HUES48 (cell line): ENCODE data around the gene ERICH6B.

Experiments
- H3K27ac ChIP-seq: one replicate; pipeline ENCODE4 v1.7.0; 2013; ENCODE audit warnings: low read depth, low read length, inconsistent platforms
- H3K27me3 ChIP-seq: 2 replicates; pipeline ENCODE4 v1.6.1; 2013; ENCODE audit warnings: mild to moderate bottlenecking, low read length; ENCODE audit not compliant: control insufficient read depth, insufficient read depth
- H3K36me3 ChIP-seq: 2 replicates; pipeline ENCODE4 v1.6.1; 2013; ENCODE audit warnings: low read length; ENCODE audit not compliant: control insufficient read depth, insufficient read depth
- H3K4me1 ChIP-seq: 2 replicates; pipeline ENCODE4 v1.6.1; 2013; ENCODE audit warnings: mild to moderate bottlenecking, low read length; ENCODE audit not compliant: control insufficient read depth, insufficient read depth
- H3K4me3 ChIP-seq: 2 replicates; pipeline ENCODE4 v1.5.1; 2013; ENCODE audit warnings: mild to moderate bottlenecking, low read depth, low read length
- H3K9ac ChIP-seq: 2 replicates; pipeline ENCODE4 v1.6.1; 2013; ENCODE audit warnings: mild to moderate bottlenecking, low read depth, low read length, moderate library complexity
- H3K9me3 ChIP-seq: 2 replicates; pipeline ENCODE4 v1.6.1; 2013; ENCODE audit warnings: low read length; ENCODE audit not compliant: control insufficient read depth, insufficient read depth

The ERICH6B gene

DNA sequence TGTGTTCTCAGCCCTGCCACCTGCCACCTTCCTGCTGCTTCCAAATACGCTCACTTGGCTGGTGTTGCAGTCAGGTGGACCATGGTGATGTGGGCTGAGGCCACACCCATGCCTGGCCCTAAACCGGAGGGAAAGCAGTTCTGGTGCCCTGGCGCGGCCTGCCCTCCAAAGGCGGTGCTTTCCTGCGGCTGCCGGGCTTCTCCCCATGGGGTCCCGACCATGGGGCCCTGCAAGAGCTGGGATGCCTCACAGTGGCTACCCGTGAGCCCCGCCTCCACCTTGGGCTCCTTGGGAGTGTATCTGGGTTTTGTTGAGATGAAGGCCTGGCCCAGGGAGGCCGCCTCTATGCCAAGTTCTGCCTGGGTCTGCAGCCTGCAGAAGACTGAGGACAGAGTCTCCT, 73.7 kb downstream of the ERICH6B start:
- Histone ChIP-seq H3K36me3 (no peaks in the 10 kb centered on the region), H3K4me1 (no peaks in the 10 kb centered on the region), H3K27ac (no peak overlapping the region)

DNA sequence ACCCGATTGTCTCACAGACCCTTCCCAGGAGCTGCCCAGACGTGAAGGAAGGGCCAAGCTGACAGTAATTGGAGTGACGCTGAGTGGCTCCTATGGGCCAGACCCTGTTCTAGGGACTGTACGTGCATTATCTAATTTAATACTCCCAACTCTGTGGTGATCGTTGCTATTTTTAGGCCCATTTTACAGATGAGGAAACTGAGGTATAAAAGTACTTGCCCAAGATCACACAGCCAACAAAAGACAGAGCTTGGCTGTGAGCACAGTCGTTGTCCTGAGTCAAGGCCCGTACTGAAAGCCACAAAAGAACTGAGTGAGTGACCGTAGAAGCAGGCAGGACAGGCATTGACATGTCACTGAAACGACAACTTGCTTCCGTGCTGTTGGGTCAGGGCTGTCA, 74.7 kb downstream of the ERICH6B start:
- no peak overlapping the region for H3K4me3 ChIP-seq
- no peak overlapping the region for H3K9ac ChIP-seq
- H3K27me3 ChIP-seq: no peaks in the 10 kb centered on the region
- H3K9me3 ChIP-seq: no peaks in the 10 kb centered on the region
- H3K27ac ChIP-seq: no peak overlapping the region
- peaks cover 6% of the 10 kb centered on the region for H3K36me3 ChIP-seq
- H3K4me1 ChIP-seq: no peaks in the 10 kb centered on the region

More for the DNA sequence above, 73.7 kb downstream of the ERICH6B start:
- Histone ChIP-seq H3K4me3 (no peak overlapping the region), H3K27me3 (no peaks in the 10 kb centered on the region), H3K9ac (no peak overlapping the region), H3K9me3 (no peaks in the 10 kb centered on the region)

DNA sequence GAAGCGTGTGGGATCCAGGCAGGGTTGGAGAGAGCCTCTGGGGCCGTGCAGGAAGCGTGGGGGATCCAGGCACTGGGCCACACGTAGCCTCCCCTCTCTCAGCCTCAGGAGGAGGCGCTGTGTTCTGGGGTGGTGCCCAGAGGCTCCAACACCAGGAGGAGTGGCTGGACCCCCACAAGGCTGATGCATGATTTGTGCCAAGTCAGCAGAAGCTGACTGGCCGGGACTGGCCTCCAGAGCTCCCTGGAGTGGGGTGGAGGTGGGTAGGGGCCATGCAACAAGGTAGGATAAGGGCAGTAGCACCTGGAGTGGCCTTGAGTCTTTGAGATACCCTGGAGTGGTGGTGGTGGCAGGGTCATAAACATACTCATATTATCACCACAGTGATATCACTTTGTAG, 75.3 kb downstream of the ERICH6B start:
- Histone ChIP-seq H3K27me3 (no peaks in the 10 kb centered on the region), H3K4me1 (no peaks in the 10 kb centered on the region), H3K4me3 (no peak overlapping the region), H3K27ac (no peak overlapping the region), H3K9me3 (no peaks in the 10 kb centered on the region), H3K36me3 (peaks cover 11% of the 10 kb centered on the region), H3K9ac (no peak overlapping the region)

DNA sequence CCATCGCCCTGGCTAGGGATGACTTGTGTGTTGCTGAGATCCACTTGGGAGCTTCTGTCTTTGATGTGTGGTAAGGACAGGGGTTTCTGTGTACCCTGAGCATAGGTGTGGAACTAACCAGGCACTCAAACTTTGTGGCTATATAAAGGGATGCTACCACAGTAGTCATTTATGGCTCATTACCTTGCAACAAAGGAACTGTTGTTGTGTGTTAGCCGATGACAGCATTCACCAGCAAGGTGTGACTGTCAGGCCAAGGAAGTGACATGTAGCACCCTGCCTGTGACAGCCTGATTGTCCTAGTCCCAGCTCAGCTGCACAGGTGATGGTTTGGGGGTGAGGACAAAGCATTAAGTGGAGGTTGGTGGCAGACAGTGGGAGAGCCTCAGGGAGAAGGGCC, 77.2 kb downstream of the ERICH6B start:
- H3K4me3 ChIP-seq: no peak overlapping the region
- H3K4me1 ChIP-seq: no peaks in the 10 kb centered on the region
- H3K36me3 ChIP-seq: peaks cover 29% of the 10 kb centered on the region
- no peak overlapping the region for H3K27ac ChIP-seq
- no peak overlapping the region for H3K9ac ChIP-seq
- H3K9me3 ChIP-seq: no peaks in the 10 kb centered on the region
- no peaks in the 10 kb centered on the region for H3K27me3 ChIP-seq

DNA sequence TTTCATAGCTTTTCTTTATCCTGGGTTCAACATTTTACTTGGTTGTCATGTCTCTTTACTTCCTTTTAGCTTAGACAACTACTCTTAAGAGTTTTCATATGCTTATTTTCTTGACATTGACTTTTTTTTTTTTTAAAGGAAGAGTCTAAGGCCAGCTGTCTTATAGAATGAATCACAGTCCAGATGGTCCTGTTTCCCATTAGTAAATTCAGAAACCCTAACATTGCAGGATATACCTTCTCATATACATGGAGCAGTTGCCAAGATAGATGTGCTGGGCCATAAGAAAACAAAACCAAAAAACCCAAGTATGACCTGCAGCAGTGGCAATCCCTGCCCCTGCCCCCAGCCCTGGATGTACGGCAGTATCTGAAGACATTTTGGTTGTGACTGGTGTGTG, 78.0 kb downstream of the ERICH6B start:
- no peak overlapping the region for H3K9ac ChIP-seq
- H3K27me3 ChIP-seq: no peaks in the 10 kb centered on the region
- H3K4me1 ChIP-seq: no peaks in the 10 kb centered on the region
- no peak overlapping the region for H3K4me3 ChIP-seq
- H3K27ac ChIP-seq: no peak overlapping the region
- H3K9me3 ChIP-seq: no peaks in the 10 kb centered on the region
- peaks cover 33% of the 10 kb centered on the region for H3K36me3 ChIP-seq

DNA sequence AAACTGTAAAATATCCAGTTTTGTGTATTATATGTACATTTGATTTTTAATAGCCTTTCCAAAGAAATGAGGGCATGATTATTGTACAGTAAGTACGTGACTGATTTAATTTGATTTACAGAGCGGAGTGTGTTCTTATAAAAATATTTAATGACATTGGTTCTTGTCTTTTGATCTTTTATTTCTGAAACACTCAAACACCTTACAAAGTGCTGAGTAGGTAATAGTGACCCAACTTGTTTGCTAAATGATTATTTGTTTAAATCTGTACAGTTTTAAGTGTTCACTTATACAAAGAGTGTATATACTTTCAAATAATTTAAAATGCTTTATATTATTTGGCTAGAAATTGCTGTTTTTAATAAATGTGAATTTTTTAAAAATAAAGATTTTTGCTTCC, 79.3 kb downstream of the ERICH6B start:
- H3K9ac ChIP-seq: no peak overlapping the region
- H3K27ac ChIP-seq: no peak overlapping the region
- H3K27me3 ChIP-seq: no peaks in the 10 kb centered on the region
- no peak overlapping the region for H3K4me3 ChIP-seq
- H3K36me3 ChIP-seq: peaks cover 38% of the 10 kb centered on the region
- no peaks in the 10 kb centered on the region for H3K9me3 ChIP-seq
- H3K4me1 ChIP-seq: no peaks in the 10 kb centered on the region

DNA sequence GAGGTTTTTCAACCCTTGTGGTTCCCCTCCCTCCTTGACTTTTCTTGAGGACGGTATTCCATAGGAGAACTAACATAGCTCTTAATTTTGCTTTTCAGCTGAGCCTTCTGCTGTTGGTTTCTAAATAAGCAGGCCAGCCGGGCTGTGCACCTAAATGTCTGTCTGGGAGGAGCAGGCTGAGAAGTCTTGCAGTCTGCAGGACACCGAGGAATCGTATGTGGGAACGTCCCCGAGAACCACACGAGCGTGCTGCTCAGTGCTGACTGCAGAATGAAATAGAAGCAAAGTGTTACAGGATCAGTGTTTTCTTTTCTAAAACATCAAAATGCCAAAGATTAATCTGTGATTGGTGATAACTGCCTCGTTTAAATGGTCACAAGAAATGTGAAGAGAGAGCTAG, 80.9 kb downstream of the ERICH6B start:
- H3K36me3 ChIP-seq: peaks cover 54% of the 10 kb centered on the region

DNA sequence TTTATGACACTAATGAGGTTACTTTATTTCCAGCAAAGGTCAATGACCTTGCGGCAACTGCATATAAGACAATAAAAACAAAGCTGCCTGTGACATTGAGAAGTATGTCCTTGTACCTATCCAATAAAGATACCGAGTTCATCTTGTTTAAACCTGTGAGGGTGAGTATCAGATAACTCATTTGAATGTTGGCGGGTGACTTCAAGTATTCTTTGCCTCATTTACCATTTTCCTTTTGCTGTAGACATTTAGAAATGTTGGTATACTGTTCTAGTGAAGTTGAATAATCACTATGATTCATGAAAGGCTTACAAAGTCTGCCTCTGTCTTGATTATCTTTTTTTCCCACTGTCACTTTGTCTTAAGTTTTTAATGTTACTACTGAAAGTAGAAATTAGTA, 85.8 kb downstream of the ERICH6B start:
- H3K4me3 ChIP-seq: no peak overlapping the region
- no peaks in the 10 kb centered on the region for H3K27me3 ChIP-seq
- peaks cover 59% of the 10 kb centered on the region for H3K36me3 ChIP-seq
- H3K9ac ChIP-seq: no peak overlapping the region
- H3K27ac ChIP-seq: no peak overlapping the region
- H3K4me1 ChIP-seq: peaks cover 11% of the 10 kb centered on the region
- no peaks in the 10 kb centered on the region for H3K9me3 ChIP-seq

More for the DNA sequence above, 80.9 kb downstream of the ERICH6B start:
- no peak overlapping the region for H3K4me3 ChIP-seq
- no peaks in the 10 kb centered on the region for H3K4me1 ChIP-seq
- H3K27me3 ChIP-seq: no peaks in the 10 kb centered on the region
- H3K27ac ChIP-seq: no peak overlapping the region
- H3K9me3 ChIP-seq: no peaks in the 10 kb centered on the region
- H3K9ac ChIP-seq: no peak overlapping the region

DNA sequence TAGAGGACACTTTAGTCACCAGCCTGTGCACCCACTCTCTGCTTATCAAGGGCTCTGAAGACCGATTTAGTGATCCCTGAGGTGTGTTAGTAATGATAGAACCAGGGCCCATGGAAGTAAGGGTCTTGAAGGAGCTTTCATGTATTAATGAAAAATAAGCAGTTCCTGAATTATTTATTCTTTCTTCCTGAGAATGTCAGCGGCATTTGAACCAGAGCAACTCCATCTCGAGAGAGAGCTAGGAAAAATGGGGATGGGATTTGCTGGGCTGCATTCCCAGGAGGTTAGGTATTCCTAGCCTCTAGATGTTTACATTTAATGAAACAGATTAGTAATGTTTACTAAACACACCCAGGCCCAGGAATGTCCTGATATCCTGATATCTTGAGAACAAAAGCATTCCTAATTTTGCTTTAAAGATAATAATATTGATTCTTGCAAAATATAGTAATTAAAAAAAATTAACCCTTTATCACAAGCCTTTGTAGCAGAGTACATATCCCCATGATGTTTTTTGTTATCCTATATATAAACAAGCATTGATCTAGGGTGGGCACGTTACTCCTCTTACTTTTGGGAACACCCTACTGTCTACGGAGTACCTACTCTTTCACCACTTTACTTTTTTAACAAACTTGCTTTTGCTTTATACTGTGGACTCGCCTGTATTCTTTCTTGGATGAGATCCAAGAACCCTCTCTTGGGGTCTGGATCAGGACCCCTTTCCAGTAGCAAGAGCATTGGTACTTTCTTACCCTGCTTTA, 87.7 kb downstream of the ERICH6B start:
- Histone ChIP-seq H3K27ac (peak overlapping the region; percentile 83), H3K27me3 (no peaks in the 10 kb centered on the region), H3K4me1 (peaks cover 20% of the 10 kb centered on the region), H3K4me3 (no peak overlapping the region), H3K9me3 (no peaks in the 10 kb centered on the region), H3K9ac (no peak overlapping the region), H3K36me3 (peaks cover 53% of the 10 kb centered on the region)

DNA sequence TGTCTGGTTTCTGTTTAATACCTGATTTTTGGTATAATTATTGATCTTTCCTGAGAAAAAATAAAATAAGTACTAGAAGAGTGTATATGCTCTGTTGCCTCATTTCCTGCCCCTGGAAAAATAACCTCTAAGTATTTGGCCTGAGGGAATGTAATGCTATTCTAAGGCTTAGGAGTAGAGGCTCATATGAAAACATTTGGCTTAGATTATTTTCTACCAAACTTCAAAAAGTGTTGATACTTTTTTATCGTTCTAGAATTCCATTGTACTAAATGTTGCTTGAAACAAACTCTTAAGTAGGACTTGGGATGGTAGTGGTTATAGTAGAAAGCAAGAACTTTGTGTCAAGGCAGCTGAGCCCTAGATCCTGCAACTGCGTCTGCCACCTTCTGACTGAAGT, 93.0 kb downstream of the ERICH6B start:
- Histone ChIP-seq H3K27me3 (no peaks in the 10 kb centered on the region), H3K4me1 (peaks cover 19% of the 10 kb centered on the region), H3K27ac (no peak overlapping the region), H3K4me3 (no peak overlapping the region), H3K9me3 (no peaks in the 10 kb centered on the region), H3K36me3 (peaks cover 53% of the 10 kb centered on the region), H3K9ac (no peak overlapping the region)

DNA sequence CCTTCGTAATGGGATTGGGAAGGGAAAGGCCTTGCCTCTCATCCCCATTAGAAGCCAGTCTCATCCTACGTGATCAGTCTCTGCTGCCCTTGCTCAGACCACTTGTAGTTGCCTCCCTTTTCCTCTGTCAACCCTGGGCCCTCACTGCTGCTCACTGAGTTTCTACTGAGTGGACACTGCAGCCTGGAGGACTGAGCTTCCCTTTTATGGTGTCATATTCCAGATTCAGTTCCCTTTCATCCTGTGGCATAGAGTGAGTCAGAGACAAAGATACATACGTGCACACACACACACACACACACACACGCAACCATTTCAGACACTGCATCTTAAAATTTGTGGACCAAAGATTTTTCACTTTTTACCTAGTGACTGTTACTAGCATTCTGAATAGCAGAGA, 94.2 kb downstream of the ERICH6B start:
- peaks cover 66% of the 10 kb centered on the region for H3K36me3 ChIP-seq

More for the DNA sequence above, 94.2 kb downstream of the ERICH6B start:
- Histone ChIP-seq H3K27me3 (no peaks in the 10 kb centered on the region), H3K9me3 (no peaks in the 10 kb centered on the region), H3K9ac (no peak overlapping the region), H3K4me3 (no peak overlapping the region), H3K27ac (no peak overlapping the region), H3K4me1 (peaks cover 11% of the 10 kb centered on the region; the same call in 1 of the 2 replicates)
